Measurements from ENCODE around the gene SUN3.

GRCh38 chr7:48031111-48031510 lies 2.2 kb upstream of the SUN3 start:
- TF ChIP-seq CTCF (IDR thresholded peaks at IDR 0.05) (no peak), POLR2A (IDR thresholded peaks at IDR 0.05) (no peak)

All from uterus (tissue), 2 donors.